Stimulated activated naive CD8-positive, alpha-beta T cell treated with anti-CD3 and anti-CD28 coated beads, Interleukin-15, Interleukin-2, amounts not matched to agents 100 ng/mL and 50 ng/mL, for 24 hours (primary cell): ENCODE measurements around the gene ATF5.

Source experiments
- H3K27ac Mint-ChIP-seq: one replicate; pipeline ENCODE4 v1.8.0; 2021; ENCODE audit warnings: mild to moderate bottlenecking, mixed read lengths
- H3K27me3 Mint-ChIP-seq: one replicate; pipeline ENCODE4 v1.8.0; 2021; ENCODE audit warnings: mixed read lengths
- H3K36me3 Mint-ChIP-seq: one replicate; pipeline ENCODE4 v1.8.0; 2021; ENCODE audit warnings: low read depth, mixed read lengths
- H3K4me1 Mint-ChIP-seq: one replicate; pipeline ENCODE4 v1.8.0; 2021; ENCODE audit warnings: low read depth, mixed read lengths
- H3K4me3 Mint-ChIP-seq: one replicate; pipeline ENCODE4 v1.8.0; 2021; ENCODE audit warnings: mild to moderate bottlenecking, mixed read lengths
- H3K9me3 Mint-ChIP-seq: one replicate; pipeline ENCODE4 v1.8.0; 2021; ENCODE audit warnings: mixed read lengths

Gene ATF5

GRCh38 chr19:49981603-49982593, 52.9 kb downstream of the ATF5 start:
- Mint-ChIP-seq H3K27me3 (no peaks in the 10 kb centered on the region), H3K9me3 (no peaks in the 10 kb centered on the region), H3K4me1 (peaks cover 3% of the 10 kb centered on the region), H3K4me3 (no peak overlapping the region), H3K27ac (no peak overlapping the region), H3K36me3 (peaks cover 19% of the 10 kb centered on the region)
